Testis (tissue), 3 donors: ENCODE data around the gene GLOD4. TPM values are rescaled to one million over a fixed set of nuclear protein-coding genes. Genes with fewer than 3 reads are reported as not detected.
A peak's percentile ranks its signal among the peaks of the same experiment; 100 is the strongest.

Experiments
- DNase-seq: peaks from one replicate; pipeline ENCODE4 v3.0.0-alpha.2; 2019
- H3K27ac ChIP-seq, 2 donors: fragments of 200-600 bp; sonication (generic); one replicate each; pipeline ENCODE4 v1.5.1; 2019
- H3K27me3 ChIP-seq: fragments of 200-600 bp; sonication (generic); one replicate; pipeline ENCODE4 v1.5.1; 2019
- H3K36me3 ChIP-seq: fragments of 200-600 bp; sonication (generic); one replicate; pipeline ENCODE4 v1.5.1; 2017; ENCODE audit warnings: low read depth; ENCODE audit errors: missing control alignments
- H3K4me1 ChIP-seq: fragments of 200-600 bp; sonication (generic); one replicate; pipeline ENCODE4 v1.5.1; 2019
- H3K4me3 ChIP-seq, 2 donors: fragments of 200-600 bp; sonication (generic); one replicate each; pipeline ENCODE4 v1.5.1; 2017 to 2019
- H3K9me3 ChIP-seq: fragments of 200-600 bp; sonication (generic); one replicate; pipeline ENCODE4 v1.5.1; 2017
- CTCF ChIP-seq, 3 experiments: fragments of 450-650 bp in 2 of 3; fragments of 200-600 bp in 1 of 3; sonication (generic) in 1 of 3; IDR thresholded peaks; one replicate each; pipeline ENCODE4 v1.5.1; 2016 to 2019; ENCODE audit warnings: antibody characterized with exemption in 3 of 3, mild to moderate bottlenecking in 2 of 3, moderate library complexity in 1 of 3
- POLR2A ChIP-seq: fragments of 450-650 bp; IDR thresholded peaks from one replicate; pipeline ENCODE4 v1.6.1; 2017; ENCODE audit warnings: antibody characterized with exemption, mild to moderate bottlenecking, moderate library complexity
- WGBS, 2 donors: methylation state at CpG; one replicate each; pipeline ENCODE4 v1.1.5; 2018; 5-methylcytosine and 5-hydroxymethylcytosine counted together
- intact Hi-C: fragments of 100-400 bp; cut with DNase I; formaldehyde crosslinking; loops from one replicate; pipeline ENCODE4 v1.15.1; 2023; ENCODE audit warnings: low total_unique reads
- polyA plus RNA-seq: library from polyadenylated mRNA; stranded (reverse); fragments of 350-450 nt; fragmentation: Illumina TruSeq; extraction: RNeasy Lipid Tissue Mini Kit (QIAGEN cat#74804); gene quantifications from one replicate; pipeline ENCODE4 v1.2.3, GENCODE V29; 2014; ENCODE audit warnings: low read depth, low replicate concordance; ENCODE audit not compliant: insufficient read depth
- total RNA-seq, 2 donors: library from RNA; depleted of rRNA; stranded (reverse); fragments of >200 nt; gene quantifications; one replicate each; pipeline ENCODE4 v1.2.3, GENCODE V29; 2016

Gene GLOD4
- total and polyA plus RNA-seq, 3 donors from 2014 or later = 45.0 to 82.8 (median 55.9) TPM

GRCh38 chr17:732902-733720, 49.0 kb downstream of the GLOD4 start:
- H3K36me3 ChIP-seq = no peaks in the 10 kb centered on the region
- H3K4me1 ChIP-seq = peaks cover 9% of the 10 kb centered on the region
- TF ChIP-seq POLR2A = no peak
- no peak for TF ChIP-seq CTCF (IDR thresholded peaks at IDR 0.05)
- peak overlapping the region; percentile 63 to 66 for H3K4me3 ChIP-seq
- peak overlapping the region in 1 of 2 donors; percentile 64 for H3K27ac ChIP-seq
- intact Hi-C loops = no loop called here
- no peaks in the 10 kb centered on the region for H3K27me3 ChIP-seq
- no peak for DNase-seq
- 7 to 43% methylated on average over 4 to 54 of the region's 57 CpGs for WGBS, 2 donors
- H3K9me3 ChIP-seq = no peaks in the 10 kb centered on the region

GRCh38 chr17:732067-732901, 49.8 kb downstream of the GLOD4 start, which contains the start of gene TLCD3A:
TLCD3A (plus strand) TSS chr17:732596; CDS start chr17:732648, 52 bp downstream.
- H3K27ac ChIP-seq = peak within 1 kb of the TSS; percentile 55 to 68
- H3K27me3 ChIP-seq = no peaks in the 10 kb centered on the region
- TF ChIP-seq CTCF (IDR thresholded peaks at IDR 0.05) (no peak), POLR2A (no peak)
- intact Hi-C loops = no loop called here
- peaks cover 9% of the 10 kb centered on the region for H3K4me1 ChIP-seq
- H3K36me3 ChIP-seq = no peaks in the 10 kb centered on the region
- peak; percentile 56 for DNase-seq
- H3K4me3 ChIP-seq = peak within 1 kb of the TSS; percentile 66 to 80
- 0% methylated on average over 17 to 23 of the region's 126 CpGs for WGBS, 2 donors
- no peaks in the 10 kb centered on the region for H3K9me3 ChIP-seq

GRCh38 chr17:731644-732066, 50.4 kb downstream of the GLOD4 start:
- Histone ChIP-seq H3K4me1 (peaks cover 9% of the 10 kb centered on the region), H3K4me3 (peak overlapping the region; percentile 66 to 80), H3K36me3 (no peaks in the 10 kb centered on the region), H3K27me3 (no peaks in the 10 kb centered on the region), H3K9me3 (no peaks in the 10 kb centered on the region), H3K27ac (peak overlapping the region; percentile 55 to 68)
- no peak for DNase-seq
- WGBS, 2 donors = 19 to 29% methylated on average over 10 to 23 of the region's 26 CpGs
- TF ChIP-seq CTCF (IDR thresholded peaks at IDR 0.05) (no peak), POLR2A (no peak)
- intact Hi-C loops = no loop called here

- Histone ChIP-seq H3K36me3 (no peaks in the 10 kb centered on the region), H3K27ac (no peak overlapping the region), H3K4me3 (no peak overlapping the region), H3K4me1 (peaks cover 9% of the 10 kb centered on the region), H3K27me3 (no peaks in the 10 kb centered on the region), H3K9me3 (no peaks in the 10 kb centered on the region)
- DNase-seq = no peak
- intact Hi-C loops = no loop called here
- TF ChIP-seq POLR2A (no peak), CTCF (IDR thresholded peaks at IDR 0.05) (no peak)
- 92 to 94% methylated on average over 5 of the region's 5 CpGs for WGBS, 2 donors
Measured at GRCh38 chr17:728911-729310, 53.2 kb downstream of the GLOD4 start.
